Left ventricle myocardium inferior (tissue), 1 donor: Measurements from ENCODE around the gene RNF224. TPM values are rescaled to one million over a fixed set of nuclear protein-coding genes. Genes with fewer than 3 reads are reported as not detected.

Source experiments
- DNase-seq: peaks from one replicate; pipeline ENCODE4 v3.0.0-alpha.2; 2020
- H3K27ac ChIP-seq: fragments of 200-600 bp; replicated peaks from 2 replicates; pipeline ENCODE4 v1.8.0; 2021
- H3K27me3 ChIP-seq: fragments of 200-600 bp; 2 replicates; pipeline ENCODE4 v1.8.0; 2021; ENCODE audit warnings: low read depth
- H3K36me3 ChIP-seq: fragments of 200-600 bp; 2 replicates; pipeline ENCODE4 v1.8.0; 2021
- H3K4me1 ChIP-seq: fragments of 200-600 bp; 2 replicates; pipeline ENCODE4 v1.8.0; 2021
- H3K4me3 ChIP-seq: fragments of 200-600 bp; 2 replicates; pipeline ENCODE4 v1.8.0; 2021; ENCODE audit warnings: mild to moderate bottlenecking, moderate library complexity
- H3K9me3 ChIP-seq: fragments of 200-600 bp; replicated peaks from 2 replicates; pipeline ENCODE4 v1.8.0; 2021
- CTCF ChIP-seq: fragments of 200-600 bp; IDR thresholded peaks from 2 replicates; pipeline ENCODE4 v1.8.0; 2021; ENCODE audit warnings: antibody characterized with exemption, mild to moderate bottlenecking, borderline replicate concordance
- intact Hi-C: fragments of 100-400 bp; cut with micrococcal nuclease; formaldehyde crosslinking; loops from one replicate; pipeline ENCODE4 v1.11.0; 2022
- total RNA-seq: library from RNA; stranded (reverse); fragmentation: NEBNext Ultra II Directional; extraction: Animal tissue kit (Norgen Biotek cat#: 25700); gene quantifications from one replicate; pipeline ENCODE4 v1.2.1, GENCODE V29; 2021
- donor health status: DM: no; HTN: yes; CAD: no; lungs with severe emphysema.

RNF224 gene
- total RNA-seq, 1 donor from 2014 or later: not detected

- Histone ChIP-seq H3K27me3 (peaks cover 3% of the 10 kb centered on the region), H3K27ac (no peak overlapping the region), H3K9me3 (no peaks in the 10 kb centered on the region), H3K4me3 (no peak overlapping the region), H3K4me1 (peaks cover 96% of the 10 kb centered on the region), H3K36me3 (peaks cover 30% of the 10 kb centered on the region)
- no peak for TF ChIP-seq CTCF
- no peak for DNase-seq
- intact Hi-C loops: no loop called here
These were observed 45.8 kb downstream of the RNF224 start for GRCh38 chr9:137273095-137273490.

GRCh38 chr9:137273611-137274320 is 46.5 kb downstream of the RNF224 start:
- TF ChIP-seq CTCF: no peak
- Histone ChIP-seq H3K27ac (peak overlapping the region; percentile 99), H3K4me1 (peaks cover 96% of the 10 kb centered on the region), H3K27me3 (peaks cover 6% of the 10 kb centered on the region), H3K4me3 (no peak overlapping the region), H3K36me3 (peaks cover 31% of the 10 kb centered on the region), H3K9me3 (no peaks in the 10 kb centered on the region)
- DNase-seq: no peak
- intact Hi-C loops: no loop called here

DNA sequence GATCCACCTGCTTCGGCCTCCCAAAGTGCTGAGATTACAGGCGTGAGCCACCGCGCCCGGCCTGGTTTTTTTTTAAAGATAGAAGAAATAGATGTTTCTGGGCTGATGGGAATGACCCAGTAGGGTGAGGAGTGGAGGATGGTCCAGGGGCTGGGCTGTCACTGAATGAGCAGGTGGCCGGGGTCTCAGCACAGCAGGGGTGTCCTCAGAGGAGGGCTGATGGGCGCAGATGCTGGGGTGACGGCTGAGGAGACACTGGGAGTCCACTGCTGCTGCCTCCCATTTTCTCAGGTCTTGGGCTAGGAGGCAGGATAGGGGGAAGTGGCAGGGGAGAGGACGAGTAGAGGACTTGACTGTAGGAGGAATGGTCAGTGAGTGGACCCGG is 47.9 kb downstream of the RNF224 start:
- Histone ChIP-seq H3K27me3 (peaks cover 7% of the 10 kb centered on the region), H3K36me3 (peaks cover 41% of the 10 kb centered on the region), H3K9me3 (no peaks in the 10 kb centered on the region), H3K4me1 (peaks cover 96% of the 10 kb centered on the region), H3K4me3 (no peak overlapping the region), H3K27ac (peak overlapping the region; percentile 99)
- TF ChIP-seq CTCF: no peak
- intact Hi-C loops: no loop called here
- no peak for DNase-seq

DNA sequence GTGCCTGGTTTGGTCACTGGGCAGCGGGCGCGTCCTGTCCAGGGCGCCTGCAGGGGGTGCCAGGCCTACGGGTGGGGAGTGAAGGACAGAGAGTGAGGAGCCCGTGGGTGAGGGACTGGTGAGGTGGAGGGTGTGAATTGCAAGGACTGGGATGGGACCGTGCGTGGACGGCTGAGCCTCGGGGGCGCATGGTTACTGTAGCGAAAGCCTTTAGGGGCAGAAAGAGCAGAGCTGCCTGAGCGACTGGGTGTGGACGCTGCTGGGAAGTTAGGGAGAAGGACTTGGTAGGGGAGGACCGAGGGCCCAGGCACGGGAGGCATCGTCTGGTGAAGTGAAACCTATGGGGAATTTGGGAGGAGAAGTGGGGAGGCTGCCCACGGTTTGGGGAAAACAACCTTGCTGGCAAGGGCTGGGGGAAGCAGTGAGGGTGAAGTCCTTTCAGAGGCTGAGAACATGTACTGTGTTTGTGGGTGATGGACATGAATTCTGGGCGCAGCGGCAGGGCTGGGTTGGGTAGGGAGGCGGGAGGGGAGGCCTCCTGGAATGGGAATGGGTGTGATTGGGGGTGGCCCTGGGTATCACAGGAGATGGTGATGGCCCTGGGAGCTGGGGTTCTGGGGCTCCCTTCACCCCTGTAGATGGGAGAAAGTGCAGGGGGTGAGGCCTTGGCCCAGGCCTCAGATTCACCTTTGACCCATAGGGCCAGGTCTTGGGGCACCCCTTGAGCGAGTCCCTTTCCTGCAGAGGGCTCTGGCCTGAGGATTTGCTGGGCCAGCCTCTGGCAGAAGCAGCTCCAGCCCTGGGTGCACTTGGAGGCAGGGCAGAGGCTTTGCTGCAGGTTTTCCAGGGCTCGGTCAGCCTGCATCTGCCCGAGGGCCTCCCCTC is 48.5 kb downstream of the RNF224 start:
- intact Hi-C loops: no loop called here
- peaks cover 7% of the 10 kb centered on the region for H3K27me3 ChIP-seq
- no peak for DNase-seq
- no peaks in the 10 kb centered on the region for H3K9me3 ChIP-seq
- H3K27ac ChIP-seq: peak overlapping the region; percentile 99
- H3K36me3 ChIP-seq: peaks cover 39% of the 10 kb centered on the region
- TF ChIP-seq CTCF: no peak
- peak overlapping the region; percentile 73 for H3K4me3 ChIP-seq
- peaks cover 96% of the 10 kb centered on the region for H3K4me1 ChIP-seq

DNA sequence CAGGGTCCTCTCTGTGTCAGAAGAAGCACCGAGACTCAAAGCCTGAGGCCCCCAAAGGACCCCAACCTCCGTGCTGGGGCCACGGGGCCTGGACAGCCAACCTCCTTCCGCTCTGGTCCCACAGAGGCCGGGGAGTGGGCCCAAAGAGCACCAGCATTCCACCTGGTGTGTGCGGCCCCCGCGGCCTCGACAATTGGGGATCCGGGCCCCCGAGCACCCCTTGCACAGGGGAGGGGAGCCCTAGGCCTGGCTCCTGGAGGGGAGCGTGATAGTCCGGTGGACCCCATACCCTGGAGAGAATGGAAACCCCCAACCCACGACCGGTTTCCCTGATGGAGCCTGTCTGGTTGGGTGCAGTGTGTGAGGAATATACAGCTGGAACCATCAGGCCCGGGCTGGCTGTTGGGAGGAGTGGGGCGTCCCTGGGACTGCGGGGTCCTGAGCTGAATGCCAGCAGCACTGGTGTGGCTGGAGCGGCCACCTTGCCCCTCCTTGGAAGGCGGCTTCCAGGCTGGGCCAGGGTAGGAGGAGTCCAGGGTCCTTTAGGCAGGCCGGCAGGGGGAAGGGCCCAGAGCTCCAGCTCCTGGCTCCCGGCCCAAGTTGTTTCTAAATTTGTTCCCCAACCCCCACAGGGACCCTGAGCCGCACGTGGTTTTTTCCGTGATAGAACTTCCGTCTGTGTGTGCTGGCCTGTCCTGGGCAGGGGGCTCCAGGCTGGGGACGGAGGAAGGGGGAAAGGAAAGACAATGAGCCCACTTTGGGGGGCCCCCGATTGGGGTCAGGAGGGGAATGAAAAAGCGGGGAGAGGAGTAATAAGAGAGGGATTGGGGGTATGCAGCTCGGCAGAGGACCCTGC is 49.4 kb downstream of the RNF224 start:
- peak overlapping the region; percentile 73 for H3K4me3 ChIP-seq
- DNase-seq: peak; percentile 89
- H3K9me3 ChIP-seq: no peaks in the 10 kb centered on the region
- peaks cover 36% of the 10 kb centered on the region for H3K36me3 ChIP-seq
- intact Hi-C loops: no loop called here
- H3K27ac ChIP-seq: peak overlapping the region; percentile 99
- peaks cover 94% of the 10 kb centered on the region for H3K4me1 ChIP-seq
- TF ChIP-seq CTCF: no peak
- H3K27me3 ChIP-seq: peaks cover 7% of the 10 kb centered on the region
